NCI-H187 (cell line): ENCODE measurements around the gene SAMD1.
"Not testable (repeated sequence)": the region's sequence is repeated elsewhere in the genome, so short reads cannot be mapped to it uniquely, and the experiment has no call there.

ENCODE experiments used
- DNase-seq, 2 experiments: peaks; one replicate each; lab custom pipeline; 2025; lab: John Stamatoyannopoulos, UW

Gene SAMD1

GRCh38 chr19:14061081-14061749, 29.3 kb downstream of the SAMD1 start:
- DNase-seq: no peak

- DNase-seq: no peak
These were observed 30.8 kb downstream of the SAMD1 start for GRCh38 chr19:14059652-14060155.

GRCh38 chr19:14059093-14059480, 31.5 kb downstream of the SAMD1 start:
- DNase-seq: no peak

- DNase-seq: no peak
These were observed 32.1 kb downstream of the SAMD1 start for GRCh38 chr19:14058182-14059092.

GRCh38 chr19:14056741-14057356, 33.7 kb downstream of the SAMD1 start:
- no peak for DNase-seq

- no peak for DNase-seq
These were observed 34.4 kb downstream of the SAMD1 start for GRCh38 chr19:14056069-14056666.

GRCh38 chr19:14055396-14055795, 35.2 kb downstream of the SAMD1 start:
- no peak for DNase-seq

- no peak for DNase-seq
These were observed 35.8 kb downstream of the SAMD1 start for GRCh38 chr19:14054721-14055120.

- no peak for DNase-seq
These were observed 36.5 kb downstream of the SAMD1 start for GRCh38 chr19:14054099-14054498.

GRCh38 chr19:14053500-14053899, 37.1 kb downstream of the SAMD1 start:
- no peak for DNase-seq

- no peak for DNase-seq
These were observed 37.5 kb downstream of the SAMD1 start for GRCh38 chr19:14053032-14053431.

GRCh38 chr19:14052470-14052869, 38.1 kb downstream of the SAMD1 start:
- no peak for DNase-seq

GRCh38 chr19:14051980-14052379, 38.6 kb downstream of the SAMD1 start:
- DNase-seq: no peak

- not testable (repeated sequence) for DNase-seq
These were observed 39.6 kb downstream of the SAMD1 start for GRCh38 chr19:14050961-14051360.

GRCh38 chr19:14050512-14050911, 40.0 kb downstream of the SAMD1 start:
- DNase-seq: no peak

- DNase-seq: no peak
These were observed 42.0 kb downstream of the SAMD1 start for GRCh38 chr19:14048443-14049153.

- DNase-seq: not testable (repeated sequence)
These were observed 42.7 kb downstream of the SAMD1 start for GRCh38 chr19:14047866-14048265.

- not testable (repeated sequence) for DNase-seq
These were observed 47.6 kb downstream of the SAMD1 start for GRCh38 chr19:14042659-14043608.

- DNase-seq: no peak
These were observed 51.4 kb downstream of the SAMD1 start for GRCh38 chr19:14039181-14039580.
